Central memory CD8-positive, alpha-beta T cell (primary cell): Measurements from ENCODE around the gene HYDIN.
A peak's percentile ranks its signal among the peaks of the same experiment; 100 is the strongest.

ENCODE experiments used
- ATAC-seq: fragments of 150-1000 bp; cut with Tn5 transposase; replicated peaks from 2 replicates; pipeline ENCODE4 v1.10.0; 2022; ENCODE audit warnings: mild to moderate bottlenecking, moderate FRiP score, moderate number of reproducible peaks; ENCODE audit not compliant: poor library complexity, severe bottlenecking; ENCODE audit errors: extremely low read depth
- DNase-seq, 2 donors: peaks; one replicate each; pipeline ENCODE4 v3.0.0; 2021; ENCODE audit warnings: low spot score in 2 of 2
- H3K27ac Mint-ChIP-seq: one replicate; pipeline ENCODE4 v1.8.0; 2022; ENCODE audit warnings: low read depth, mild to moderate bottlenecking, moderate library complexity, mixed read lengths
- H3K27me3 Mint-ChIP-seq: one replicate; pipeline ENCODE4 v1.8.0; 2022; ENCODE audit warnings: mixed read lengths
- H3K36me3 Mint-ChIP-seq: one replicate; pipeline ENCODE4 v1.8.0; 2022; ENCODE audit warnings: mild to moderate bottlenecking, moderate library complexity, mixed read lengths; ENCODE audit not compliant: insufficient read depth
- H3K4me1 Mint-ChIP-seq: one replicate; pipeline ENCODE4 v1.8.0; 2022; ENCODE audit warnings: mixed read lengths
- H3K4me3 Mint-ChIP-seq: one replicate; pipeline ENCODE4 v1.8.0; 2022; ENCODE audit warnings: mild to moderate bottlenecking, moderate library complexity, mixed read lengths
- H3K9me3 Mint-ChIP-seq: one replicate; pipeline ENCODE4 v1.8.0; 2022; ENCODE audit warnings: mixed read lengths

Gene HYDIN

GRCh38 chr16:70782237-70782636 lies 448.3 kb downstream of the HYDIN start:
- Mint-ChIP-seq H3K4me1 (peaks cover 7% of the 10 kb centered on the region), H3K4me3 (no peak overlapping the region), H3K27me3 (no peaks in the 10 kb centered on the region), H3K27ac (no peak overlapping the region), H3K36me3 (peaks cover 55% of the 10 kb centered on the region), H3K9me3 (no peaks in the 10 kb centered on the region)
- no peak for ATAC-seq
- no peak for DNase-seq

- Mint-ChIP-seq H3K4me1 (peaks cover 2% of the 10 kb centered on the region), H3K27ac (no peak overlapping the region), H3K36me3 (peaks cover 57% of the 10 kb centered on the region), H3K27me3 (no peaks in the 10 kb centered on the region), H3K4me3 (no peak overlapping the region), H3K9me3 (no peaks in the 10 kb centered on the region)
- DNase-seq (no peak), ATAC-seq (no peak)
Measured at GRCh38 chr16:70781800-70782199, 448.7 kb downstream of the HYDIN start.

GRCh38 chr16:70780546-70780945 lies 450.0 kb downstream of the HYDIN start:
- H3K27me3 Mint-ChIP-seq = no peaks in the 10 kb centered on the region

GRCh38 chr16:70779361-70779760 lies 451.2 kb downstream of the HYDIN start:
- no peak overlapping the region for H3K27ac Mint-ChIP-seq
- H3K9me3 Mint-ChIP-seq = no peaks in the 10 kb centered on the region
- H3K27me3 Mint-ChIP-seq = no peaks in the 10 kb centered on the region
- DNase-seq (no peak), ATAC-seq (no peak)
- no peak overlapping the region for H3K4me3 Mint-ChIP-seq
- H3K4me1 Mint-ChIP-seq = no peaks in the 10 kb centered on the region
- H3K36me3 Mint-ChIP-seq = peaks cover 56% of the 10 kb centered on the region

More at GRCh38 chr16:70780546-70780945, 450.0 kb downstream of the HYDIN start:
- DNase-seq (no peak), ATAC-seq (no peak)
- H3K9me3 Mint-ChIP-seq = no peaks in the 10 kb centered on the region
- H3K4me3 Mint-ChIP-seq = no peak overlapping the region
- H3K36me3 Mint-ChIP-seq = peaks cover 58% of the 10 kb centered on the region
- H3K4me1 Mint-ChIP-seq = no peaks in the 10 kb centered on the region
- H3K27ac Mint-ChIP-seq = no peak overlapping the region

GRCh38 chr16:70778901-70779309 lies 451.6 kb downstream of the HYDIN start:
- no peaks in the 10 kb centered on the region for H3K9me3 Mint-ChIP-seq
- H3K4me1 Mint-ChIP-seq = no peaks in the 10 kb centered on the region
- DNase-seq = no peak
- H3K27ac Mint-ChIP-seq = peak overlapping the region; percentile 20
- no peak for ATAC-seq
- no peaks in the 10 kb centered on the region for H3K27me3 Mint-ChIP-seq
- H3K36me3 Mint-ChIP-seq = peaks cover 54% of the 10 kb centered on the region
- H3K4me3 Mint-ChIP-seq = no peak overlapping the region

- no peaks in the 10 kb centered on the region for H3K4me1 Mint-ChIP-seq
- peak overlapping the region; percentile 20 for H3K27ac Mint-ChIP-seq
- no peaks in the 10 kb centered on the region for H3K27me3 Mint-ChIP-seq
- H3K9me3 Mint-ChIP-seq = no peaks in the 10 kb centered on the region
- DNase-seq (no peak), ATAC-seq (no peak)
- no peak overlapping the region for H3K4me3 Mint-ChIP-seq
- peaks cover 51% of the 10 kb centered on the region for H3K36me3 Mint-ChIP-seq
Measured at GRCh38 chr16:70777973-70778406, 452.5 kb downstream of the HYDIN start.

GRCh38 chr16:70777496-70777895 lies 453.0 kb downstream of the HYDIN start:
- ATAC-seq (no peak), DNase-seq (no peak)
- H3K9me3 Mint-ChIP-seq = no peaks in the 10 kb centered on the region
- peaks cover 47% of the 10 kb centered on the region for H3K36me3 Mint-ChIP-seq
- no peak overlapping the region for H3K4me3 Mint-ChIP-seq
- H3K27ac Mint-ChIP-seq = no peak overlapping the region
- no peaks in the 10 kb centered on the region for H3K4me1 Mint-ChIP-seq
- no peaks in the 10 kb centered on the region for H3K27me3 Mint-ChIP-seq

GRCh38 chr16:70775399-70775798 lies 455.1 kb downstream of the HYDIN start:
- H3K27me3 Mint-ChIP-seq = no peaks in the 10 kb centered on the region
- peaks cover 40% of the 10 kb centered on the region for H3K36me3 Mint-ChIP-seq
- H3K27ac Mint-ChIP-seq = peak overlapping the region; percentile 29

GRCh38 chr16:70774261-70774660 lies 456.3 kb downstream of the HYDIN start:
- peaks cover 5% of the 10 kb centered on the region for H3K4me1 Mint-ChIP-seq
- H3K9me3 Mint-ChIP-seq = no peaks in the 10 kb centered on the region
- ATAC-seq = no peak
- DNase-seq = no peak
- peaks cover 36% of the 10 kb centered on the region for H3K36me3 Mint-ChIP-seq
- no peak overlapping the region for H3K4me3 Mint-ChIP-seq
- no peak overlapping the region for H3K27ac Mint-ChIP-seq
- no peaks in the 10 kb centered on the region for H3K27me3 Mint-ChIP-seq

More at GRCh38 chr16:70775399-70775798, 455.1 kb downstream of the HYDIN start:
- no peaks in the 10 kb centered on the region for H3K9me3 Mint-ChIP-seq
- ATAC-seq (no peak), DNase-seq (no peak)
- no peak overlapping the region for H3K4me3 Mint-ChIP-seq
- no peaks in the 10 kb centered on the region for H3K4me1 Mint-ChIP-seq

GRCh38 chr16:70772493-70772892 lies 458.0 kb downstream of the HYDIN start:
- peaks cover 26% of the 10 kb centered on the region for H3K36me3 Mint-ChIP-seq

GRCh38 chr16:70770626-70771552 lies 459.6 kb downstream of the HYDIN start:
- Mint-ChIP-seq H3K36me3 (peaks cover 19% of the 10 kb centered on the region), H3K4me3 (no peak overlapping the region), H3K27me3 (no peaks in the 10 kb centered on the region), H3K4me1 (peaks cover 5% of the 10 kb centered on the region), H3K9me3 (no peaks in the 10 kb centered on the region), H3K27ac (no peak overlapping the region)
- DNase-seq = peak; percentile 24 to 46
- ATAC-seq = no peak

More at GRCh38 chr16:70772493-70772892, 458.0 kb downstream of the HYDIN start:
- ATAC-seq (no peak), DNase-seq (no peak)
- H3K4me3 Mint-ChIP-seq = no peak overlapping the region
- H3K4me1 Mint-ChIP-seq = peaks cover 5% of the 10 kb centered on the region
- H3K27me3 Mint-ChIP-seq = no peaks in the 10 kb centered on the region
- H3K27ac Mint-ChIP-seq = no peak overlapping the region
- H3K9me3 Mint-ChIP-seq = no peaks in the 10 kb centered on the region

GRCh38 chr16:70770291-70770625 lies 460.3 kb downstream of the HYDIN start:
- H3K27ac Mint-ChIP-seq = no peak overlapping the region
- H3K9me3 Mint-ChIP-seq = no peaks in the 10 kb centered on the region
- no peak overlapping the region for H3K4me3 Mint-ChIP-seq
- H3K27me3 Mint-ChIP-seq = no peaks in the 10 kb centered on the region
- peaks cover 5% of the 10 kb centered on the region for H3K4me1 Mint-ChIP-seq
- DNase-seq (no peak), ATAC-seq (no peak)
- peaks cover 19% of the 10 kb centered on the region for H3K36me3 Mint-ChIP-seq

GRCh38 chr16:70769761-70770160 lies 460.8 kb downstream of the HYDIN start:
- Mint-ChIP-seq H3K36me3 (peaks cover 19% of the 10 kb centered on the region), H3K4me3 (no peak overlapping the region), H3K27me3 (no peaks in the 10 kb centered on the region), H3K9me3 (no peaks in the 10 kb centered on the region), H3K27ac (no peak overlapping the region), H3K4me1 (peaks cover 5% of the 10 kb centered on the region)
- no peak for ATAC-seq
- DNase-seq = no peak
